Esophagus squamous epithelium (tissue), 4 donors: ENCODE measurements around the gene ERRFI1.

Experiments
- CTCF ChIP-seq, 6 experiments: fragments of 450-650 bp in 4 of 6; fragments of 200-600 bp in 2 of 6; sonication (generic) in 2 of 6; IDR thresholded peaks; one replicate each; pipeline ENCODE4 v1.5.1; 2016 to 2019; ENCODE audit warnings: antibody characterized with exemption in 6 of 6, mild to moderate bottlenecking in 4 of 6, moderate library complexity in 4 of 6
- POLR2A ChIP-seq, 4 donors: fragments of 450-650 bp; IDR thresholded peaks; one replicate each; pipeline ENCODE4 v1.6.1; 2017; ENCODE audit warnings: antibody characterized with exemption in 4 of 4, mild to moderate bottlenecking in 4 of 4, moderate library complexity in 3 of 4

GRCh38 chr1:8059161-8059622, 33.1 kb upstream of the ERRFI1 start:
- TF ChIP-seq CTCF (IDR thresholded peaks at IDR 0.05) (no peak), POLR2A (IDR thresholded peaks at IDR 0.05) (no peak)
